Lung (tissue), 12 donors: ENCODE data around the gene INAFM2. TPM values are rescaled to one million over a fixed set of nuclear protein-coding genes. Genes with fewer than 3 reads are reported as not detected.

Source experiments
- ATAC-seq: fragments of 200-7000 bp; cut with Tn5 transposase; one replicate; pipeline ENCODE4 v1.9.1; 2020; ENCODE audit warnings: moderate number of reproducible peaks; ENCODE audit not compliant: insufficient read depth, low FRiP score
- DNase-seq, 3 donors: peaks; one replicate each; pipeline ENCODE4 v3.0.0-alpha.2; 2013 to 2017
- H3K27ac ChIP-seq, 2 donors: one replicate each; pipeline ENCODE4 v1.5.1; 2013; ENCODE audit warnings: mild to moderate bottlenecking in 2 of 2, moderate library complexity in 2 of 2, control low read depth in 1 of 2, inconsistent platforms in 1 of 2, low read depth in 1 of 2, low read length in 1 of 2
- H3K27me3 ChIP-seq, 3 donors: one replicate each; pipeline ENCODE4 v1.5.1; 2013; ENCODE audit warnings: low read length in 2 of 3; ENCODE audit not compliant: control insufficient read depth in 3 of 3, insufficient read depth in 3 of 3
- H3K36me3 ChIP-seq, 4 donors: one replicate each; pipeline ENCODE4 v1.5.1; 2013; ENCODE audit warnings: low read length in 4 of 4, mild to moderate bottlenecking in 1 of 4, moderate library complexity in 1 of 4; ENCODE audit not compliant: control insufficient read depth in 4 of 4, insufficient read depth in 4 of 4
- H3K4me1 ChIP-seq, 5 donors: one replicate each; pipeline ENCODE4 v1.5.1; 2013; ENCODE audit warnings: low read length in 5 of 5, mild to moderate bottlenecking in 2 of 5, moderate library complexity in 1 of 5; ENCODE audit not compliant: control insufficient read depth in 5 of 5, insufficient read depth in 5 of 5
- H3K4me3 ChIP-seq: one replicate; pipeline ENCODE4 v1.5.1; 2013; ENCODE audit warnings: mild to moderate bottlenecking, control low read depth, moderate library complexity
- H3K9ac ChIP-seq, 2 donors: one replicate each; pipeline ENCODE4 v1.5.1; 2013; ENCODE audit warnings: low read length in 2 of 2, control low read depth in 1 of 2; ENCODE audit not compliant: insufficient read depth in 1 of 2
- H3K9me3 ChIP-seq, 4 donors: one replicate each; pipeline ENCODE4 v1.5.1; 2013; ENCODE audit warnings: low read length in 3 of 4, mild to moderate bottlenecking in 1 of 4, moderate library complexity in 1 of 4; ENCODE audit not compliant: control insufficient read depth in 4 of 4, insufficient read depth in 3 of 4
- WGBS, 2 donors: extraction: QIAGEN DNeasy Blood & Tissue Kit; methylation state at CpG; one replicate each; pipeline ENCODE4 v1.1.7; 2013; 5-methylcytosine and 5-hydroxymethylcytosine counted together
- polyA plus RNA-seq, 2 donors: library from polyadenylated mRNA; stranded (reverse); fragments of 200-250 nt; gene quantifications; one replicate each; pipeline ENCODE4 v1.2.1, GENCODE V29; 2013
- total RNA-seq, 2 donors: library from RNA; depleted of rRNA in 1 of 2; stranded (reverse); fragments of >200 nt in 1 of 2; gene quantifications; one replicate each; pipeline ENCODE4 v1.2.1, GENCODE V29; 2014 to 2021
- TF ChIP-seq, protein P1 (sequence below): IDR thresholded peaks from 2 replicates; pipeline ENCODE4 v1.5.1; 2012; ENCODE audit warnings: mild to moderate bottlenecking; ENCODE audit errors: control extremely low read depth, extremely low read depth
- donor health status: control.
- donor health status: control.
- donor health status: Bipolar disorder and iron deficiency.
- donor health status: healthy.
- donor health status: DM: yes; HTN: yes; CAD: no.

The INAFM2 gene
- total and polyA plus RNA-seq, 4 donors, result 12.8 to 31.1 (median 19.0) TPM

DNA sequence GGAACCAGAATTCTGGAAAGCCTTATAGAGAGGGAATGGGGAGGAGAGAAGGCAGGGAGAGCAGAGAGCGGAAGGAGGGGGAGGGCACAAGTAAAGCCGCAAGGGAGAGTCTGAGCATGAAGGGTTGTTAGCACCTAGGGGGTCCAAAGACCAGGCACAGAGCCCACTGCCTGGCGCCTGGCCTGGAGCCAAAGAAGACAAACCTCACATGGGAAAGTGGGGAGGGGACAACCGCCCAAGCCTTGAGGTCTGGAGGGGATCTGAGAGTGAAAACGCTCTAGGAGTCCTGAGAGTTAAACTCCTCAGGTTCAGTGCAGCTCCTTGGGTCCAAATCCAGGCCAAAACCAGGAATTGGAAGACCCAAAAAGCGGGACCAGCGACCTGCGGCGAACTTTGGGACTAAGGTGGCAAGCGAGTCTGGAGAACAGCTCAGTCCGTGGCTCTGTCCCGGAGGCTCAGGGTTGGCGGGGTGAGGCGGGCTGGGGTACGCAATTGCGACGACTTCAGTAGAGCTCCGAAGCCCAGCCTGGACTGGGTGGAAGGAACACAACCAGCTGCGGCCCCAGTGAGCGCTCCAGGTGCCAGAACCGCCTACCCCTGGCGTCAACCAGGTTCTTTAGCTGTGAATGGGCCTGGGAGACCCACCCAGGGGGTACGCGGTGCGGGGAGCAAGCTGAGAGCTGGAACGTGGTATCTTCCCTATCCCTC is 807 bp upstream of the INAFM2 start:
- H3K27me3 ChIP-seq, result peaks cover 0 to 2% (median 0%) of the 10 kb centered on the region in 3 donors
- ATAC-seq, result no peak
- WGBS, 2 donors, result 58 to 61% methylated on average over 25 to 26 of the region's 26 CpGs
- no peak overlapping the region for H3K4me3 ChIP-seq
- peak overlapping the region; percentile 42 to 46 for H3K27ac ChIP-seq
- no peak overlapping the region for H3K9ac ChIP-seq
- peaks cover 0 to 5% (median 0%) of the 10 kb centered on the region in 4 donors for H3K36me3 ChIP-seq
- peak in 2 of 3 donors; percentile 33 to 56 for DNase-seq
- H3K9me3 ChIP-seq, result no peaks in the 10 kb centered on the region
- peaks cover 6 to 23% (median 14%) of the 10 kb centered on the region in 5 donors for H3K4me1 ChIP-seq
- TF ChIP-seq, protein P1, sequence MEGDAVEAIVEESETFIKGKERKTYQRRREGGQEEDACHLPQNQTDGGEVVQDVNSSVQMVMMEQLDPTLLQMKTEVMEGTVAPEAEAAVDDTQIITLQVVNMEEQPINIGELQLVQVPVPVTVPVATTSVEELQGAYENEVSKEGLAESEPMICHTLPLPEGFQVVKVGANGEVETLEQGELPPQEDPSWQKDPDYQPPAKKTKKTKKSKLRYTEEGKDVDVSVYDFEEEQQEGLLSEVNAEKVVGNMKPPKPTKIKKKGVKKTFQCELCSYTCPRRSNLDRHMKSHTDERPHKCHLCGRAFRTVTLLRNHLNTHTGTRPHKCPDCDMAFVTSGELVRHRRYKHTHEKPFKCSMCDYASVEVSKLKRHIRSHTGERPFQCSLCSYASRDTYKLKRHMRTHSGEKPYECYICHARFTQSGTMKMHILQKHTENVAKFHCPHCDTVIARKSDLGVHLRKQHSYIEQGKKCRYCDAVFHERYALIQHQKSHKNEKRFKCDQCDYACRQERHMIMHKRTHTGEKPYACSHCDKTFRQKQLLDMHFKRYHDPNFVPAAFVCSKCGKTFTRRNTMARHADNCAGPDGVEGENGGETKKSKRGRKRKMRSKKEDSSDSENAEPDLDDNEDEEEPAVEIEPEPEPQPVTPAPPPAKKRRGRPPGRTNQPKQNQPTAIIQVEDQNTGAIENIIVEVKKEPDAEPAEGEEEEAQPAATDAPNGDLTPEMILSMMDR, result no peak

DNA sequence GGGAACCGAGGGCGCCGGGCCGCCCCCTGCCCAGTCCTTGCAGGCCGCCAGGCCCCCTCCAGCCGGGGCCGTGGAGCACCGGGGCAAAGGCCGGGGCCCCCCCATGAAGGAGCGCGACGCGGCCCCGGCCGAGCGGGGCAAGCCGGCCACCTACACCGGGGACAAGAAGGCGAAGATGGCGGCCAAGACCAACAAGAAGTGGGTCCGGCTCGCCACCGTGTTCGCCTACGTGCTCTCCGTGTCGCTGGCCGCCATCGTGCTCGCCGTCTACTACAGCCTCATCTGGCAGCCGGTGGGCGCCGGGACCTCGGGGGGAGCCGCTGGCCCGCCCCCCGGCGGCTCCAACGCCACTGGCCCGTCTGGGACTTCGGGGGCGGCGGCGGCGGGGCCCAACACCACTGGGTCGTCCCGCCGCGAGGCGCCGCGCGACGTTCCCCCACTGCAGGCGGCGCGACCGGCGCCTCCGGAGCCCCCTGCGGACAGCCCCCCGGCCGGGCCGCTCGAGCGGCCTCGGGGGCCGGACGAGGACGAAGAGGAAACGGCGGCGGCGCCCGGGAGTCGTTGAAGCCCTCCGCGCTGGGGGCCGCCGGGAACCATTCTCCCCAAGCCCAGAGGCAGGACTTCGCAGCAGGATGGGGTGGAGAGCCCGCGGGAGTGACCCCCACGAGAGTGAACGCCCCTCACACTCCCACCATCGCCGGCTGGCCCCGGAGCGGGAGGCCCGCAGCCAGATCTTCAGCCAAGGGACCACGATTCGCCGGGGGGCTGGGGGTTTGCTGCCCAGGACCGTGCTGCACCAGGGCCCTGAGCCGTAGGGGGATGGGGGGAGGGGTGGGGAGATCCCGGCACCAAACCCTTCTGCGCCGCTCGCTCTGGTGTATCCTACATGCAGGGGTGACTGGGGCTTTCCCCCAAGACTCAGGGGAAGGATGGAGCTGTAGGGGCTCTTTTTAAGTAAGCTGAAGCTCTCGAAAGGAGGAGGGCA is 753 bp downstream of the INAFM2 start:
- WGBS, 2 donors, result 1% methylated on average over 77 to 101 of the region's 101 CpGs
- peaks cover 6 to 33% (median 17%) of the 10 kb centered on the region in 5 donors for H3K4me1 ChIP-seq

DNA sequence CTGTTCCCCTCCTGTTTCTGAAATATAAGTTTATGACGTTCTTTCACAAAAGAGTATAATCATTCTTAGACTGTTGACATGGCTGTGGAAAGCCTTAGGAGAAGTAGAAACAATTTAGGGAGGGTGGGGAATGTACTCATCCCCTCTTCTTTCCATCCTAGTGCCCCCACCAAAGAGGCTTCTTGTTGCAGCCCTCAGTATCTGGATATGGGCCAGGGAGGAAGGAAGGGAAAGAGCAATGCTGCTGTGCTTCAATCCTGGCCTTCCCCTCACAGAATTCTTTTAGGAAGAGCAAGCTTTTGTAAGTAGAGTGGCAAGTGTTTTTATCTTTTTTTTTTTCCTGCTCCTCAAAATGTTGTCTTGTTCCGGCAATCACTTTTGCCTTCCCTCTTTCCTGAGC is 1.7 kb downstream of the INAFM2 start:
- peak overlapping the region in 1 of 2 donors; percentile 10 for H3K27ac ChIP-seq
- DNase-seq, result peak in 1 of 3 donors; percentile 52

More for the DNA sequence above, 753 bp downstream of the INAFM2 start:
- Histone ChIP-seq H3K9ac (no peak overlapping the region), H3K27ac (peak overlapping the region; percentile 75 to 93), H3K36me3 (peaks cover 0 to 5% (median 0%) of the 10 kb centered on the region in 4 donors), H3K27me3 (peaks cover 0 to 2% (median 0%) of the 10 kb centered on the region in 3 donors), H3K9me3 (no peaks in the 10 kb centered on the region), H3K4me3 (peak overlapping the region; percentile 70)
- TF ChIP-seq, protein P1, result no peak
- ATAC-seq (no peak), DNase-seq (peak in 1 of 3 donors; percentile 60)

More for the DNA sequence above, 1.7 kb downstream of the INAFM2 start:
- no peak overlapping the region for H3K4me3 ChIP-seq
- 30 to 44% methylated on average over 2 of the region's 2 CpGs for WGBS, 2 donors
- no peak for ATAC-seq
- H3K9me3 ChIP-seq, result no peaks in the 10 kb centered on the region
- no peaks in the 10 kb centered on the region for H3K27me3 ChIP-seq
- TF ChIP-seq, protein P1, result no peak
- no peak overlapping the region for H3K9ac ChIP-seq
- peaks cover 7 to 39% (median 21%) of the 10 kb centered on the region in 5 donors for H3K4me1 ChIP-seq
- peaks cover 0 to 5% (median 0%) of the 10 kb centered on the region in 4 donors for H3K36me3 ChIP-seq
